Activated gamma-delta T cell (primary cell): ENCODE results near the gene CACNG3.
"Not testable (repeated sequence)": the region's sequence is repeated elsewhere in the genome, so short reads cannot be mapped to it uniquely, and the experiment has no call there.

Source experiments
- DNase-seq: peaks from one replicate; lab custom pipeline; 2025; lab: John Stamatoyannopoulos, UW

Gene CACNG3

DNA sequence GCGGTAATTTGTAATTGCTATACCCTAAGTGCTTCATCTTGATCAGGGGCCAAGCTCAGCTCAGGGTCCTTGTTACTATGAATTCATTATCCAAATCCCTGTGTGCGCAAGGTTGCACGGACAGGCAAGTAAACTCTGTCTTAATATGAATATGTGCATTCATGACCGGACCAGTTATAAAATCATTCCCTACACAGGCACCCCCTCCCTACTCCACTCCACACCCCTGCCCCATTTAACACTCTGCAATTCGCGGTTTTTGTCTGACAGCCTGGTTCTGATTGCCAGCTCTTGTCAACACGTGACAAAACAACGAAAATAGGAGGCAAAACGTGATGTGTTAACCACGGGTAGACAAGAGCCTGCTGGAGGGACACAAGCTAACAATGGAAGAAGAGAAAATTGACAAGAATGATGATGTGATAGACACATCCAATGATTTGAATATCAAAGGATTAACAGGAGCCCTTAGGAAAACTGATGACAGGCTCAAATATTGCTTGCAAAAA is 76.5 kb downstream of the CACNG3 start:
- no peak for DNase-seq

GRCh38 chr16:24336491-24336890 is 80.4 kb downstream of the CACNG3 start:
- DNase-seq = no peak

DNA sequence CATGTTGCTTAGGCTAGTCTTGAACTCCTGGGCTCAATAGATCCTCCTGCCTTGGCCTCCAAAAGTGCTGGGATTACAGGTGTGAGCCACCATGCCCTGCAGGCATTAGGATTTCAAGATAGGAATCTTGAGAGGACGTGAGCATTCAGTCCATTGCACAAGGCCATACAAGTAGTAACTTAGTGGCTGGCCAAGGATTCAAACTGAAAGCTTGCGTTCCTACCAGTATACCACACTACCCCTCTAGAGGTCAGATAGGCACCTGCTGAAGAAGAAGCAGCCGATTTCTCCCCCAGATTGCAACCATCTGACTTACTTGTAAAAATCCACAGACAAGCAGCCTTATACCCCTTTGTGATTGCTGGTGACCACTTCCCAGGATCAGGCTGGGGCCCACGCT is 80.9 kb downstream of the CACNG3 start:
- DNase-seq = no peak

- DNase-seq = not testable (repeated sequence)
These were observed 87.7 kb downstream of the CACNG3 start for GRCh38 chr16:24343829-24344228.

DNA sequence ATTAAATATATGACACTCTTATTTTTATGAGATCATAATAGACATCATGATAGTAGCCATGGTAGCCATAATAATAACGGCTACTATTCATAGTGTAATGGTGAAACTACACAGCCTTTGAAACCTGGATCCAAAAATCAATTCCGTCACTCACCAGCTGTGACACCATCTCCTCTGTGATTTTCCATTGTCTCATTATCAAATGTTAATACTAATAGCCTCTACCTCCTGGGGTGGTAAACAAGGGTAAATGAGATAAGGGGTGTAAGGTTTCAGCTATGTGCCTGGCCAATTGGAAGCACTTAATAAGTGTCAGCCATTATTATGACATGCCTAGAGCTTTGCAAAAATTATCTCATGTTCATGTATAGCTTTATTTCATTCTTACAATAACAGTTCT is 88.6 kb downstream of the CACNG3 start:
- no peak for DNase-seq

GRCh38 chr16:24345704-24346103 is 89.6 kb downstream of the CACNG3 start:
- DNase-seq = no peak

GRCh38 chr16:24346734-24347133 is 90.6 kb downstream of the CACNG3 start:
- DNase-seq = no peak

GRCh38 chr16:24347556-24347955 is 91.4 kb downstream of the CACNG3 start:
- DNase-seq = no peak

DNA sequence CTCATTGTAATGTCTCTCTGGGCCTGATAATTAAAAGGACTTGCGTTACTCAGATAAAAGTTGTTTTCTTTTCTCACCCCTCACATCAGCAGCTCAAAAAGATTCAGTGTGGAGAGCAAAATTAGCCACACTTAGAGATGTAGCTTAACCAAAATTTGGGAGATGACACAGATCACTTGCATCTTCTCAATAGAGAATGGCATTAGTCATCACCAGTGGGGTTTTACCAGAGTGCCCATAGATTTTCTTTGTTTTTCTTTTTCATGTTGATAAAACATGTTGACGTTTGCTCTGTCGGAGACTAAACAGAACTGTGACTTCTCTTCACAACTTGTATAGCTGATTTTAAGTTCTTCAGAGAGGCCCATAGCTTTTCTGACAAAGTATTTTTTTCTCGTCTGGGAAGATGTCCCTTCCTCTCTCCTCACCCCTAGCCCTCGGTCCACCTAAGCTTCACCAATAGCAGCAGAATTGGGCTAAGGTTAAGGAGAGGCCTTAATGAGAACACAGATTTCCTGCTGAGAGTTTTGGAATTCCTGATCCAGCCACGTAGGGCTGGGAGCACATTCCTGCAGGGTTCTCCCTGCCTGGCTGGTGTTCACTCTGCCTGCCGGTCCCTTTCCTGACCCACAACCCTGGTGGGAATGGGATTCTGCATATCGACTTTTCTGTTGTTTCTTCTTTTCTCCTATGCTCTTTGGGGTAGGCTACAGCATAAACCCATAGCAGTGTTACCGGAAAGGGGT is 92.6 kb downstream of the CACNG3 start:
- DNase-seq = no peak

DNA sequence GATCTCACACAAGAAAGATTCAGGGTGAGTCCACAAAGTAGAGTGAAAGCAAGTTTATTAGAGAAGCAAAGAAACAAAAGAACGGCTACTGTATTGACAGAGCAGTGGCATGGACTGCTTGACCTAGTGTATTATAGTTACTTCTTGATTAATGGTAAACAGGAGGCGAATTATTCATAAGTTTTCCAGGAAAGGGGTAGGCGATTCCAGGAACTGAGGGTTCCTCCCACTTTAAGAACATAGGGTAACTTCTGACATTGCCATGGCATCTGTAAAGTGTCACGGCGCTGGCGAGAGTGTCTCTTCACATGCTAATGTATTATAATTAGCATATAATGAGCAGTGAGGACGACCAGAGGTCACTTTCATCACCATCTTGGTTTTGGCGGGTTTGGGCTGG is 93.2 kb downstream of the CACNG3 start:
- DNase-seq = no peak

- DNase-seq = no peak
These were observed 96.6 kb downstream of the CACNG3 start for GRCh38 chr16:24352746-24353145.

DNA sequence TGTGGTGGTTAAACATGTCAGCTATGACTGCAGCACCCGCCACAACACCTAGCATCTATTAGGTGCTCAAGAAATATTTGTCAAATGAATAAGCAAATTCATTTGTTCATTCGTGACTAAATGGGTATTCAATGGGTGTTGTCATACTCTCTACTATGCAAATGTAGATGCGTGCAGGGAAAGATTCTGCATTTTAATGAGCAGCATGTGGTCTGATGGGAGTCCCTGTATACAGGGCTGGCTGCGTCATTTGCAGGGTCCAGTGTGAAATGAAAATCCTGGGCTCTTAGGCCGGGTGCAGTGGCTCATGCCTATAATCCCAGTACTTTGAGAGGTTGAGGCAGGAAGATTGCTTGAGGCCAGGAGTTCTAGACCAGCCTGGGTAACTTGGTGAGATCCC is 97.5 kb downstream of the CACNG3 start:
- no peak for DNase-seq

GRCh38 chr16:24357511-24357910 is 101.4 kb downstream of the CACNG3 start:
- no peak for DNase-seq

- no peak for DNase-seq
These were observed 102.0 kb downstream of the CACNG3 start for GRCh38 chr16:24358117-24358516.

DNA sequence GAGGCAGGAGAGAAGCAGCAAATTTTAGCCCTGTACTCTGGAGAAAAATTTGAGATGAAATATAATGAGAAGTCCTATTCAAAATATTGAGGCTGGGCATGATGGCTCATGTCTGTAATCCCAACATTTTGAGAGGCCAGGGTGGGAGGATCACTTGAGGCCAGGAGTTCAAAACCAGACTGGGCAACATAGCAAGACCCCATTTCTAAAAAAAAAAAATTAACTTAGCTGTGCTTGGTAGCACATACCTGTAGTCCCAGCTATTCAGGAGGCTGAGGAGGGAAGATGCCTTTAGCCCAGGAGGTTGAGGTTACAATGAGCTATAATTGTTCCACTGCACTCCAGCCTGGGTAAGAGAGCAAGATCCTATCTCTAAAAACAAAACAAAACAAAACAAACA is 103.4 kb downstream of the CACNG3 start:
- DNase-seq = no peak

DNA sequence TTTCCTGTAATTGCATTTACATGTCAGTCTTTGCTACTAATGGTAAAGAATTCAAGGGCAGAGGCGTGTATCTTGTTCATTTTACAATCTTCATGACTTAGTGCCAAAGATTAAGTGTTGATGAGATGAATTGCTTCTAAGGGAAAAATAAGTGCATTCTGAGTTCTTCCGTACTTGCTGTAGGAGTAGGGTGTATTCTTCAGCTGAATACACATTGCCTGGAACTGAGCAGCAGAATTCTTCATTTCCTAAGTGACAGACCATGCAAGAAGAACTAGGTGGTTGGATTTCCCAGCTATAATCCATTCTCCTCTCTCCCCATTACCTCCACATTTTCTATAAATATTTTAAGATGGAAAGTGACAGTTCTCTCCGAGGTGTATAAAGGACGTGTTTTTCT is 104.8 kb downstream of the CACNG3 start:
- no peak for DNase-seq

GRCh38 chr16:24364596-24364995 is 108.5 kb downstream of the CACNG3 start:
- DNase-seq = no peak

DNA sequence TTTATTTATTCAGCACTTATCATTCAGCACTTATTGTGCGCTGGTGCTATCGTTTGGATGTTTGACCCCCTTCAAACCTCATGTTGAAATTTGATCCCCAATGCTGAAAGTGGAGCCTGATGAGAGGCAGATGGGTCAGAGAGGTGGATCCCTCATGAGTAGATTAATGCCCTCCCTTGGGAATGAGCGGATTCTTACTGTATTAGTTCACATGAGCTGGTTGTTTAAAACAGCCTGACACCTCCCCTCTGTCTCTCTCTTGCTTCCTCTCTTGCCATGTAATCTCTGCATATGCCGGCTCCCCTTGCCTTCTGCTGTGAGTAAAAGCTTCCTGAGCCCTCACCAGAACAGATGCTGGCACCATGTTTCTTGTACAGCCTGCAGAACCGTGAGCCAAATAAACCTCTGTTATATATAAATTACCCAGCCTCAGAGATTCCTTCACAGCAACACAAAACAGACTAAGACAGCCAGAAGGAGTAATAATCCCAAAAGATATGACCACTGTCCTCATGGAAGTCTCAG is 111.1 kb downstream of the CACNG3 start:
- no peak for DNase-seq

GRCh38 chr16:24372824-24373223 is 116.7 kb downstream of the CACNG3 start:
- no peak for DNase-seq

- DNase-seq = no peak
These were observed 122.9 kb downstream of the CACNG3 start for GRCh38 chr16:24378999-24379398.

DNA sequence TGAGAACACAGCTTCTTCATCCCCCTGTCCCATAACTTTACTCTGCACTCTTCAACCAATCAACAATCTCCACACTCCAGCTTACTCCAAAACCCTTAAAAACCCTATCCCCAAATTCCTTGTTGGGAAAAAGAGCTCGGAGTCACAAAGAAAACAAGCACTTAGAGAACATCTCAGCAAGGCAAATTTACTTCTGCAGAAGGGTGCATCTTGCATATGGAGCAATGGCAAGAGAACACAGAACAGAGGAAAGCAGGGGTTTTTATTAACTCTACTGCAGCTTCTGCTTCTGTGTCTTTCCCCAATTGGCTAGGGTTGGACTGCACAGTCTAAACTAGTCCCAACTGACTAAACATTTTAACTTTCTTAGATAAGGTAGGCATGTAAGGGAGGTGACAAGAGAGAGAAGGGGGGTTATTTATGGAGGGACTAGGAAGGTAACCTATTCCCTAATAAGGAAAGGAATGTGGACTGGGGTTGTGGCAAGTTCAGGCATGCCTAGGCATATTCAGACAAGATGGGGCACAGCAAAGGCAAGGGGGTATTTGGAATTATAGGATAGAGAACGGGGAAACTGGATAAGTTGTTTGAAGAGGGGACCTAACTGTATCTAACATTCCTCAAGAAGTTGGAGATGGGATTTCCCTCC is 125.5 kb downstream of the CACNG3 start:
- no peak for DNase-seq

- DNase-seq = no peak
These were observed 126.8 kb downstream of the CACNG3 start for GRCh38 chr16:24382762-24383407.

GRCh38 chr16:24394341-24394740 is 138.2 kb downstream of the CACNG3 start:
- no peak for DNase-seq
